ENCODE results near the gene PLAGL1.
A peak's percentile ranks its signal among the peaks of the same experiment; 100 is the strongest.

The PLAGL1 gene

DNA sequence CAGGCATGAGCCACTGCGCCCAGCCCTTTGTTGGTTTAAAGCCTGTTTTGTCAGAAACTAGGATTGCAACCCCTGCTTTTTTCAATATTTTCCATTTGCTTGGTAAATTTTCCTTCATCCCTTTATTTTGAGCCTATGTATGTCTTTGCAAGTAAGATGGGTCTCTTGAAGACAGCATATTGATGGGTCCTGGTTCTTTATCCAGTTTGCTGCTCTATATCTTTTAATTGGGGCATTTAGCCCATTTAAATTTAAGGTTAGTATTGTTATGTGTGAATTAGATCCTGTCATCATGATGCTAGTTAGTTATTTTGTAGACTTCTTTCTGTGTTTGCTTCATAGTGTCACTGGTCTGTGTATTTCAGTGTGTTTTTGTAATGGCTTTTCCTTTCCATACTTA is 97.0 kb downstream of the PLAGL1 start:
- Histone ChIP-seq H3K79me2 (ENCODE audit: insufficient read depth, low read depth) (no peaks in the 10 kb centered on the region), H3K4me1 (ENCODE audit: low read depth, poor library complexity, severe bottlenecking) (no peaks in the 10 kb centered on the region), H3K4me2 (no peak overlapping the region), H3K36me3 (ENCODE audit: insufficient read depth) (no peaks in the 10 kb centered on the region), H3K4me3 (IDR thresholded peaks at IDR 0.05; ENCODE audit: insufficient read depth, low read depth, low read length) (no peak overlapping the region), H4K20me1 (ENCODE audit: insufficient read depth) (no peaks in the 10 kb centered on the region), H2AFZ (ENCODE audit: low read depth) (no peak overlapping the region), H3K9ac (no peak overlapping the region), H3K27me3 (ENCODE audit: insufficient read depth, low read depth) (no peaks in the 10 kb centered on the region), H3K27ac (no peak overlapping the region)
- TF ChIP-seq, protein P1, sequence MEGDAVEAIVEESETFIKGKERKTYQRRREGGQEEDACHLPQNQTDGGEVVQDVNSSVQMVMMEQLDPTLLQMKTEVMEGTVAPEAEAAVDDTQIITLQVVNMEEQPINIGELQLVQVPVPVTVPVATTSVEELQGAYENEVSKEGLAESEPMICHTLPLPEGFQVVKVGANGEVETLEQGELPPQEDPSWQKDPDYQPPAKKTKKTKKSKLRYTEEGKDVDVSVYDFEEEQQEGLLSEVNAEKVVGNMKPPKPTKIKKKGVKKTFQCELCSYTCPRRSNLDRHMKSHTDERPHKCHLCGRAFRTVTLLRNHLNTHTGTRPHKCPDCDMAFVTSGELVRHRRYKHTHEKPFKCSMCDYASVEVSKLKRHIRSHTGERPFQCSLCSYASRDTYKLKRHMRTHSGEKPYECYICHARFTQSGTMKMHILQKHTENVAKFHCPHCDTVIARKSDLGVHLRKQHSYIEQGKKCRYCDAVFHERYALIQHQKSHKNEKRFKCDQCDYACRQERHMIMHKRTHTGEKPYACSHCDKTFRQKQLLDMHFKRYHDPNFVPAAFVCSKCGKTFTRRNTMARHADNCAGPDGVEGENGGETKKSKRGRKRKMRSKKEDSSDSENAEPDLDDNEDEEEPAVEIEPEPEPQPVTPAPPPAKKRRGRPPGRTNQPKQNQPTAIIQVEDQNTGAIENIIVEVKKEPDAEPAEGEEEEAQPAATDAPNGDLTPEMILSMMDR (conservative IDR thresholded peaks at IDR 0.05; ENCODE audit: low read depth, low read length), result no peak

DNA sequence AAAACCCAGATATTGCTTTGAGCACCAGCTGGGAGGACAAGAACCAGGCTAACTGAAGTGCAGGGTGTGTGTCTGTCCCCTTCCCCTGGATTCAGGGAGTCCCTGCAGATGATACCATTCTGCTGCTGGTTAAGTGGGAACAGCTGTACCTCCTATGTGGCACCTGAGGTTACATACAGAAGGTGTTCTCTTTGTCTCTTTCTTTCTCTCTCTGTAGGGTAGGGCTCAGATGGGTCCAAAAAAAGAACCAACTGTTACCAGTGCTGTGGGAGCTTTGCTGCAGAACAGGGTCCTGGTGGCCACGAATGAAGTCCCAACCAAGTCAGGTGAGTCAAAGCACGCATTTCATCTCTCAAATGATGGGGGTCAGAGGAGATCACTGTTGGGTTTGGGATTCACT is 105.2 kb downstream of the PLAGL1 start:
- H3K4me2 ChIP-seq, result peak overlapping the region; percentile 50
- peak overlapping the region; percentile 76; the same call in 1 of the 2 replicates for H3K27ac ChIP-seq
- no peaks in the 10 kb centered on the region for H3K27me3 ChIP-seq (ENCODE audit: insufficient read depth, low read depth)
- no peaks in the 10 kb centered on the region for H4K20me1 ChIP-seq (ENCODE audit: insufficient read depth)
- no peaks in the 10 kb centered on the region for H3K36me3 ChIP-seq (ENCODE audit: insufficient read depth)
- TF ChIP-seq, protein P1 (conservative IDR thresholded peaks at IDR 0.05; ENCODE audit: low read depth, low read length), result no peak
- H3K79me2 ChIP-seq (ENCODE audit: insufficient read depth, low read depth), result no peaks in the 10 kb centered on the region
- no peak overlapping the region for H3K4me3 ChIP-seq (IDR thresholded peaks at IDR 0.05; ENCODE audit: insufficient read depth, low read depth, low read length)
- H3K9ac ChIP-seq, result no peak overlapping the region; the same call in 1 of the 2 replicates
- H3K4me1 ChIP-seq (ENCODE audit: low read depth, poor library complexity, severe bottlenecking), result peaks cover 43% of the 10 kb centered on the region
- H2AFZ ChIP-seq (ENCODE audit: low read depth), result peak overlapping the region; percentile 39

DNA sequence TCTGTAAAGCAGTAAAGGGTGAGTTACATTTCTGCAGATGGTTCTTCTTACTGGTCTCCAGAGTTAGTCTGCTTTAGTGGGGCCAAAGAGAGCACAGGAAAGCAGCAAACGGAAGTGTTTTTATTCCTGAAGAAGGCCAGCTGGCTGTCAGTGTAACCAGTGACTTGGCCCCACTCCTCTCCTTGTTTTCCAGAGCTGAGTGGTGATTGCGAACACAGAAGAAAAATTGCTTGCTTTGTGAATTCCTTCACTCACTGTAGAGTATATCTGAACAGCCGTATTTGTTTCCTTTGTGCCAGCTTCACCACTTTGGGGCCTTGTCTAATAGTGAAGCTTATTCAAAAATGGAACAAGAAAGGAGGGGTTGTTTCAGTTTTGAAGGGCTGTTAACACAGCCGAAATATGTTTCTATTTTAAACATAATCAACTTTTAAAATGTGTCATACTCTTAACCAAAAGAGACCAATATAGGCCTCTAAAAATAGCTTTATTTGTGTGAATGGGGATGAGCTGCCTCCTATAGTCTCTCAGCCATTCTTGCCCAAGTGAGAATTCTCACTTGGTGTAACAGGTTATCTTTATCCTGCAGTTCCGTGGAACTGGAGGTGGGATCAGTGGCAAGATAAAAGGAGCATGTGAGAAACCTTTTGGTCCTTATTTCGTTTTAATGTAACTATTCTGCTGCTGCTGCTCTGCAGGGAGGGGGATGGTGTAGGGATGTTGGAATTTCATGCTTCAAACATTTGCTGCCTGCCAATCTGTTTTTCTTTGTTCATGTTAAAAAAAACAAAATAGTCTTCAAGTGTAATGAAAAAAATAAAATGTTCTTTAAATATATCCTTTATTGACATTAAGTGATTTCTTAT is 105.9 kb downstream of the PLAGL1 start:
- no peak overlapping the region for H3K4me3 ChIP-seq (IDR thresholded peaks at IDR 0.05; ENCODE audit: insufficient read depth, low read depth, low read length)
- no peaks in the 10 kb centered on the region for H3K36me3 ChIP-seq (ENCODE audit: insufficient read depth)
- peak overlapping the region; percentile 76 for H3K27ac ChIP-seq
- H3K27me3 ChIP-seq (ENCODE audit: insufficient read depth, low read depth), result no peaks in the 10 kb centered on the region
- H4K20me1 ChIP-seq (ENCODE audit: insufficient read depth), result no peaks in the 10 kb centered on the region
- peak overlapping the region; percentile 29; the same call in 1 of the 2 replicates for H3K9ac ChIP-seq
- H3K4me1 ChIP-seq (ENCODE audit: low read depth, poor library complexity, severe bottlenecking), result peaks cover 43% of the 10 kb centered on the region
- H3K4me2 ChIP-seq, result peak overlapping the region; percentile 50
- H3K79me2 ChIP-seq (ENCODE audit: insufficient read depth, low read depth), result no peaks in the 10 kb centered on the region
- peak overlapping the region; percentile 39 for H2AFZ ChIP-seq (ENCODE audit: low read depth)
- TF ChIP-seq, protein P1 (conservative IDR thresholded peaks at IDR 0.05; ENCODE audit: low read depth, low read length), result no peak

DNA sequence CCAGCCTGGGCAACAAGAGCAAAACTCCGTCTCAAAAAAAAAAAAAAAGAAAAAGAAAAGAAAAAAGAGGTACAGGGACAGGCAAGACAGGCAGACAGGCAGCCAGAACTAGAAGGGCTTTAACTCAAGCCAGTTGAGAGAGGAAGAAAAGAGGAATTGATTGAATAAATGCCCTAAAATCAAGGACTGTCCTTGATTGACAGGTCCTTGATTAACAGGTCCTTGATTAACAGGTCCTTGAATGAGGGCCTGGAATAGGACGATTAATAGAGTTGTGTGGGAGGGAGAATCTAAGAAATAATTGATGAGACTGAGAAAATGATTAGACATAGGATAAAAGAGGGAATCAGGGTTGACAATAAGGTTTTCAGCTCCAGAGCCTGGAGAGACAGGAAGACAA is 107.7 kb downstream of the PLAGL1 start:
- Histone ChIP-seq H3K4me1 (ENCODE audit: low read depth, poor library complexity, severe bottlenecking) (peaks cover 49% of the 10 kb centered on the region), H3K27ac (no peak overlapping the region), H3K4me2 (no peak overlapping the region), H2AFZ (ENCODE audit: low read depth) (no peak overlapping the region), H3K36me3 (ENCODE audit: insufficient read depth) (no peaks in the 10 kb centered on the region), H3K27me3 (ENCODE audit: insufficient read depth, low read depth) (no peaks in the 10 kb centered on the region), H3K4me3 (IDR thresholded peaks at IDR 0.05; ENCODE audit: insufficient read depth, low read depth, low read length) (no peak overlapping the region), H4K20me1 (ENCODE audit: insufficient read depth) (no peaks in the 10 kb centered on the region), H3K9ac (no peak overlapping the region), H3K79me2 (ENCODE audit: insufficient read depth, low read depth) (no peaks in the 10 kb centered on the region)
- TF ChIP-seq, protein P1 (conservative IDR thresholded peaks at IDR 0.05; ENCODE audit: low read depth, low read length), result no peak

All from KMS-11 (cell line).